HEK293 (cell line): ENCODE data around the gene UBXN11.

Source experiments
- KLF1 ChIP-seq: fragments of 450-650 bp; formaldehyde crosslinking; IDR thresholded peaks from 2 replicates; pipeline ENCODE4 v1.5.1; 2016; ENCODE audit warnings: missing biosample characterization, missing genetic modification characterization
- SETDB1 ChIP-seq: IDR thresholded peaks from one replicate; pipeline ENCODE4 v1.6.1; 2017; ENCODE audit warnings: mild to moderate bottlenecking, low read length, moderate library complexity, mixed read lengths; ENCODE audit not compliant: insufficient read length
- ZNF501 ChIP-seq: fragments of 450-650 bp; formaldehyde crosslinking; IDR thresholded peaks from 2 replicates; pipeline ENCODE4 v1.5.1; 2016; ENCODE audit warnings: missing biosample characterization, missing genetic modification characterization
- ZNF623 ChIP-seq: fragments of 450-650 bp; formaldehyde crosslinking; IDR thresholded peaks from 2 replicates; pipeline ENCODE4 v1.5.1; 2016; ENCODE audit warnings: missing biosample characterization, missing genetic modification characterization
- ZNF654 ChIP-seq: fragments of 450-650 bp; formaldehyde crosslinking; IDR thresholded peaks from 2 replicates; pipeline ENCODE4 v1.5.1; 2016; ENCODE audit warnings: low read depth, missing biosample characterization, missing genetic modification characterization
- TF ChIP-seq, protein P1 (sequence below): fragments of 450-650 bp; formaldehyde crosslinking; IDR thresholded peaks from 2 replicates; pipeline ENCODE4 v1.5.1; 2016; ENCODE audit warnings: missing biosample characterization, missing genetic modification characterization
- TF ChIP-seq, protein P2 (sequence below): fragments of 450-650 bp; formaldehyde crosslinking; IDR thresholded peaks from 2 replicates; pipeline ENCODE4 v1.5.1; 2016; ENCODE audit warnings: missing biosample characterization, missing genetic modification characterization, borderline replicate concordance
- TF ChIP-seq, protein P3 (sequence below): fragments of 450-650 bp; formaldehyde crosslinking; IDR thresholded peaks from 2 replicates; pipeline ENCODE4 v1.5.1; 2016; ENCODE audit warnings: missing biosample characterization, missing genetic modification characterization
- TF ChIP-seq, protein P4 (sequence below): fragments of 450-650 bp; formaldehyde crosslinking; IDR thresholded peaks from 2 replicates; pipeline ENCODE4 v1.5.1; 2017; ENCODE audit warnings: missing biosample characterization, missing genetic modification characterization
- TF ChIP-seq, protein P5 (sequence below): fragments of 450-650 bp; formaldehyde crosslinking; IDR thresholded peaks from 2 replicates; pipeline ENCODE4 v1.5.1; 2016; ENCODE audit warnings: missing biosample characterization, missing genetic modification characterization

DNA sequence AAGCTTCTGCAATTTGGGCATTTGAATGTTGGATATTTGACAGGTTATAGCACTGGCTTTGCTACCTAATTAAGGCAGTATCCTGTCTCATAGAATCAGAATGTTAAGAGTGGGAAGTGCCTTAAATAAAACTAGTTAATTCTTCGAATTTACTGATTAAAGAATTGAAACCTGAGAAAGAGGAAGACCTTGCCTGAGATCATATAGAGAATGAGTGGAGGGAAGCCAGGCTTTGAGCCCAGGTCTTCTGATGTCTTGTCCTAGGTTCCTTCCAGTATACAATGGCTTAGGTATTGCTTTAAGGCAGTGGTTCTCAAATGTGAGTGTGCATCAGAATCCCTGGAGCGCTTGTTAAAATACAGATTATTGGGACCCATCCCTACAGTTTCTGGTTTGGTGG lies 47.4 kb downstream of the UBXN11 start:
- TF ChIP-seq, protein P1, sequence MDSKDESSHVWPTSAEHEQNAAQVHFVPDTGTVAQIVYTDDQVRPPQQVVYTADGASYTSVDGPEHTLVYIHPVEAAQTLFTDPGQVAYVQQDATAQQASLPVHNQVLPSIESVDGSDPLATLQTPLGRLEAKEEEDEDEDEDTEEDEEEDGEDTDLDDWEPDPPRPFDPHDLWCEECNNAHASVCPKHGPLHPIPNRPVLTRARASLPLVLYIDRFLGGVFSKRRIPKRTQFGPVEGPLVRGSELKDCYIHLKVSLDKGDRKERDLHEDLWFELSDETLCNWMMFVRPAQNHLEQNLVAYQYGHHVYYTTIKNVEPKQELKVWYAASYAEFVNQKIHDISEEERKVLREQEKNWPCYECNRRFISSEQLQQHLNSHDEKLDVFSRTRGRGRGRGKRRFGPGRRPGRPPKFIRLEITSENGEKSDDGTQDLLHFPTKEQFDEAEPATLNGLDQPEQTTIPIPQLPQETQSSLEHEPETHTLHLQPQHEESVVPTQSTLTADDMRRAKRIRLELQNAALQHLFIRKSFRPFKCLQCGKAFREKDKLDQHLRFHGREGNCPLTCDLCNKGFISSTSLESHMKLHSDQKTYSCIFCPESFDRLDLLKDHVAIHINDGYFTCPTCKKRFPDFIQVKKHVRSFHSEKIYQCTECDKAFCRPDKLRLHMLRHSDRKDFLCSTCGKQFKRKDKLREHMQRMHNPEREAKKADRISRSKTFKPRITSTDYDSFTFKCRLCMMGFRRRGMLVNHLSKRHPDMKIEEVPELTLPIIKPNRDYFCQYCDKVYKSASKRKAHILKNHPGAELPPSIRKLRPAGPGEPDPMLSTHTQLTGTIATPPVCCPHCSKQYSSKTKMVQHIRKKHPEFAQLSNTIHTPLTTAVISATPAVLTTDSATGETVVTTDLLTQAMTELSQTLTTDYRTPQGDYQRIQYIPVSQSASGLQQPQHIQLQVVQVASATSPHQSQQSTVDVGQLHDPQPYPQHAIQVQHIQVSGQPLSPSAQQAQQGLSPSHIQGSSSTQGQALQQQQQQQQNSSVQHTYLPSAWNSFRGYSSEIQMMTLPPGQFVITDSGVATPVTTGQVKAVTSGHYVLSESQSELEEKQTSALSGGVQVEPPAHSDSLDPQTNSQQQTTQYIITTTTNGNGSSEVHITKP (tag by site-specific recombination): no peak
- TF ChIP-seq, protein P2, sequence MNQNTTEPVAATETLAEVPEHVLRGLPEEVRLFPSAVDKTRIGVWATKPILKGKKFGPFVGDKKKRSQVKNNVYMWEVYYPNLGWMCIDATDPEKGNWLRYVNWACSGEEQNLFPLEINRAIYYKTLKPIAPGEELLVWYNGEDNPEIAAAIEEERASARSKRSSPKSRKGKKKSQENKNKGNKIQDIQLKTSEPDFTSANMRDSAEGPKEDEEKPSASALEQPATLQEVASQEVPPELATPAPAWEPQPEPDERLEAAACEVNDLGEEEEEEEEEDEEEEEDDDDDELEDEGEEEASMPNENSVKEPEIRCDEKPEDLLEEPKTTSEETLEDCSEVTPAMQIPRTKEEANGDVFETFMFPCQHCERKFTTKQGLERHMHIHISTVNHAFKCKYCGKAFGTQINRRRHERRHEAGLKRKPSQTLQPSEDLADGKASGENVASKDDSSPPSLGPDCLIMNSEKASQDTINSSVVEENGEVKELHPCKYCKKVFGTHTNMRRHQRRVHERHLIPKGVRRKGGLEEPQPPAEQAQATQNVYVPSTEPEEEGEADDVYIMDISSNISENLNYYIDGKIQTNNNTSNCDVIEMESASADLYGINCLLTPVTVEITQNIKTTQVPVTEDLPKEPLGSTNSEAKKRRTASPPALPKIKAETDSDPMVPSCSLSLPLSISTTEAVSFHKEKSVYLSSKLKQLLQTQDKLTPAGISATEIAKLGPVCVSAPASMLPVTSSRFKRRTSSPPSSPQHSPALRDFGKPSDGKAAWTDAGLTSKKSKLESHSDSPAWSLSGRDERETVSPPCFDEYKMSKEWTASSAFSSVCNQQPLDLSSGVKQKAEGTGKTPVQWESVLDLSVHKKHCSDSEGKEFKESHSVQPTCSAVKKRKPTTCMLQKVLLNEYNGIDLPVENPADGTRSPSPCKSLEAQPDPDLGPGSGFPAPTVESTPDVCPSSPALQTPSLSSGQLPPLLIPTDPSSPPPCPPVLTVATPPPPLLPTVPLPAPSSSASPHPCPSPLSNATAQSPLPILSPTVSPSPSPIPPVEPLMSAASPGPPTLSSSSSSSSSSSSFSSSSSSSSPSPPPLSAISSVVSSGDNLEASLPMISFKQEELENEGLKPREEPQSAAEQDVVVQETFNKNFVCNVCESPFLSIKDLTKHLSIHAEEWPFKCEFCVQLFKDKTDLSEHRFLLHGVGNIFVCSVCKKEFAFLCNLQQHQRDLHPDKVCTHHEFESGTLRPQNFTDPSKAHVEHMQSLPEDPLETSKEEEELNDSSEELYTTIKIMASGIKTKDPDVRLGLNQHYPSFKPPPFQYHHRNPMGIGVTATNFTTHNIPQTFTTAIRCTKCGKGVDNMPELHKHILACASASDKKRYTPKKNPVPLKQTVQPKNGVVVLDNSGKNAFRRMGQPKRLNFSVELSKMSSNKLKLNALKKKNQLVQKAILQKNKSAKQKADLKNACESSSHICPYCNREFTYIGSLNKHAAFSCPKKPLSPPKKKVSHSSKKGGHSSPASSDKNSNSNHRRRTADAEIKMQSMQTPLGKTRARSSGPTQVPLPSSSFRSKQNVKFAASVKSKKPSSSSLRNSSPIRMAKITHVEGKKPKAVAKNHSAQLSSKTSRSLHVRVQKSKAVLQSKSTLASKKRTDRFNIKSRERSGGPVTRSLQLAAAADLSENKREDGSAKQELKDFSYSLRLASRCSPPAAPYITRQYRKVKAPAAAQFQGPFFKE (tag by site-specific recombination): no peak
- TF ChIP-seq, protein P3, sequence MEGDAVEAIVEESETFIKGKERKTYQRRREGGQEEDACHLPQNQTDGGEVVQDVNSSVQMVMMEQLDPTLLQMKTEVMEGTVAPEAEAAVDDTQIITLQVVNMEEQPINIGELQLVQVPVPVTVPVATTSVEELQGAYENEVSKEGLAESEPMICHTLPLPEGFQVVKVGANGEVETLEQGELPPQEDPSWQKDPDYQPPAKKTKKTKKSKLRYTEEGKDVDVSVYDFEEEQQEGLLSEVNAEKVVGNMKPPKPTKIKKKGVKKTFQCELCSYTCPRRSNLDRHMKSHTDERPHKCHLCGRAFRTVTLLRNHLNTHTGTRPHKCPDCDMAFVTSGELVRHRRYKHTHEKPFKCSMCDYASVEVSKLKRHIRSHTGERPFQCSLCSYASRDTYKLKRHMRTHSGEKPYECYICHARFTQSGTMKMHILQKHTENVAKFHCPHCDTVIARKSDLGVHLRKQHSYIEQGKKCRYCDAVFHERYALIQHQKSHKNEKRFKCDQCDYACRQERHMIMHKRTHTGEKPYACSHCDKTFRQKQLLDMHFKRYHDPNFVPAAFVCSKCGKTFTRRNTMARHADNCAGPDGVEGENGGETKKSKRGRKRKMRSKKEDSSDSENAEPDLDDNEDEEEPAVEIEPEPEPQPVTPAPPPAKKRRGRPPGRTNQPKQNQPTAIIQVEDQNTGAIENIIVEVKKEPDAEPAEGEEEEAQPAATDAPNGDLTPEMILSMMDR (tag by site-specific recombination): no peak
- TF ChIP-seq KLF1: no peak
- TF ChIP-seq, protein P4, sequence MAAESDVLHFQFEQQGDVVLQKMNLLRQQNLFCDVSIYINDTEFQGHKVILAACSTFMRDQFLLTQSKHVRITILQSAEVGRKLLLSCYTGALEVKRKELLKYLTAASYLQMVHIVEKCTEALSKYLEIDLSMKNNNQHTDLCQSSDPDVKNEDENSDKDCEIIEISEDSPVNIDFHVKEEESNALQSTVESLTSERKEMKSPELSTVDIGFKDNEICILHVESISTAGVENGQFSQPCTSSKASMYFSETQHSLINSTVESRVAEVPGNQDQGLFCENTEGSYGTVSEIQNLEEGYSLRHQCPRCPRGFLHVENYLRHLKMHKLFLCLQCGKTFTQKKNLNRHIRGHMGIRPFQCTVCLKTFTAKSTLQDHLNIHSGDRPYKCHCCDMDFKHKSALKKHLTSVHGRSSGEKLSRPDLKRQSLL: no peak
- TF ChIP-seq ZNF654 (tag by site-specific recombination): no peak
- TF ChIP-seq ZNF501: no peak
- no peak for TF ChIP-seq ZNF623
- TF ChIP-seq SETDB1: no peak
- TF ChIP-seq, protein P5, sequence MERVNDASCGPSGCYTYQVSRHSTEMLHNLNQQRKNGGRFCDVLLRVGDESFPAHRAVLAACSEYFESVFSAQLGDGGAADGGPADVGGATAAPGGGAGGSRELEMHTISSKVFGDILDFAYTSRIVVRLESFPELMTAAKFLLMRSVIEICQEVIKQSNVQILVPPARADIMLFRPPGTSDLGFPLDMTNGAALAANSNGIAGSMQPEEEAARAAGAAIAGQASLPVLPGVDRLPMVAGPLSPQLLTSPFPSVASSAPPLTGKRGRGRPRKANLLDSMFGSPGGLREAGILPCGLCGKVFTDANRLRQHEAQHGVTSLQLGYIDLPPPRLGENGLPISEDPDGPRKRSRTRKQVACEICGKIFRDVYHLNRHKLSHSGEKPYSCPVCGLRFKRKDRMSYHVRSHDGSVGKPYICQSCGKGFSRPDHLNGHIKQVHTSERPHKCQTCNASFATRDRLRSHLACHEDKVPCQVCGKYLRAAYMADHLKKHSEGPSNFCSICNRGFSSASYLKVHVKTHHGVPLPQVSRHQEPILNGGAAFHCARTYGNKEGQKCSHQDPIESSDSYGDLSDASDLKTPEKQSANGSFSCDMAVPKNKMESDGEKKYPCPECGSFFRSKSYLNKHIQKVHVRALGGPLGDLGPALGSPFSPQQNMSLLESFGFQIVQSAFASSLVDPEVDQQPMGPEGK (tag by site-specific recombination): no peak
